ENCODE measurements around the gene TMEM236. TPM values are rescaled to one million over a fixed set of nuclear protein-coding genes. Genes with fewer than 3 reads are reported as not detected.
A peak's percentile ranks its signal among the peaks of the same experiment; 100 is the strongest.

TMEM236 gene
- total and polyA plus RNA-seq, 8 donors, result 0.21 to 2.8 (median 0.50) TPM

GRCh38 chr10:17805921-17806577 is 54.0 kb downstream of the TMEM236 start:
- intact Hi-C loops (cut with DNase I), result no loop called here
- peak; percentile 51 for ATAC-seq
- Histone ChIP-seq H3K36me3 (no peaks in the 10 kb centered on the region), H3K4me3 (no peak overlapping the region), H3K27ac (no peak overlapping the region), H3K9me3 (peaks cover 0 to 3% of the 10 kb centered on the region in 2 donors), H3K4me1 (peaks cover 0 to 5% of the 10 kb centered on the region in 2 donors), H3K27me3 (no peaks in the 10 kb centered on the region)
- no peak for DNase-seq
- no peak for TF ChIP-seq CTCF (IDR thresholded peaks at IDR 0.05)

GRCh38 chr10:17808971-17809841 is 57.2 kb downstream of the TMEM236 start, which contains the start of gene MRC1:
Gene MRC1, plus strand, starts transcription at chr10:17809348. Its CDS starts 118 bp downstream, at chr10:17809466.
- intact Hi-C loops (cut with DNase I), result no loop called here
- Histone ChIP-seq H3K27me3 (peaks cover 0 to 5% of the 10 kb centered on the region in 2 donors), H3K36me3 (no peaks in the 10 kb centered on the region), H3K27ac (peak within 1 kb of the TSS; percentile 48 to 67), H3K4me3 (peak within 1 kb of the TSS; percentile 7 to 52), H3K9me3 (peaks cover 0 to 3% of the 10 kb centered on the region in 2 donors), H3K4me1 (peaks cover 0 to 5% of the 10 kb centered on the region in 2 donors)
- DNase-seq, result peak in 1 of 4 donors; percentile 73
- no peak for TF ChIP-seq CTCF (IDR thresholded peaks at IDR 0.05)
- peak; percentile 78 for ATAC-seq

- no peak for TF ChIP-seq CTCF (IDR thresholded peaks at IDR 0.05)
- H3K27ac ChIP-seq, result peak overlapping the region in 1 of 2 donors; percentile 67
- H3K9me3 ChIP-seq, result no peaks in the 10 kb centered on the region
- peak overlapping the region; percentile 4 to 52 for H3K4me3 ChIP-seq
- intact Hi-C loops (cut with DNase I), result no loop called here
- H3K36me3 ChIP-seq, result no peaks in the 10 kb centered on the region
- ATAC-seq (no peak), DNase-seq (no peak)
- H3K4me1 ChIP-seq, result peaks cover 0 to 8% of the 10 kb centered on the region in 2 donors
- H3K27me3 ChIP-seq, result peaks cover 0 to 5% of the 10 kb centered on the region in 2 donors
Measured at GRCh38 chr10:17811146-17811865, 59.3 kb downstream of the TMEM236 start.

DNA sequence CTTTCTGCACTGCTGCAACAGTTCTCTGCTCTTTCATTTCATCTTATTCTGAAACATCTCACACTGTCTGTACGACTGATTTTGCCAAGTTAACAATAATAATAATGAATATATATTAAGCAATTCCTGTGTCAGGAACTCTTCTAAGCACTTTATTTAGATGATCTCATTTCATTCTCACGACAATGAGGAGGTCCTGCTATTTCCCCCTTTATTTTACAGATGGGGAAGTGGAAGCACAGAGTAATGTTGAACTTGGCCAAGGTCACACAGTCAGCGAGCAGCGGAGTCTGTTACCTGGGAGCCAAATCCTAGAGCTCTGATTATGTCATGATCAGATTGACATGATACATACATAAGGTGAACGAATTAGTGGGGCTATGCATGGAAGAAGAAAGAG is 63.0 kb downstream of the TMEM236 start:
- ATAC-seq (no peak), DNase-seq (no peak)

More for the DNA sequence above, 63.0 kb downstream of the TMEM236 start:
- Histone ChIP-seq H3K27me3 (peaks cover 0 to 5% of the 10 kb centered on the region in 2 donors), H3K36me3 (no peaks in the 10 kb centered on the region), H3K9me3 (no peaks in the 10 kb centered on the region), H3K4me3 (no peak overlapping the region), H3K4me1 (peaks cover 0 to 3% of the 10 kb centered on the region in 2 donors), H3K27ac (no peak overlapping the region)
- no peak for TF ChIP-seq CTCF (IDR thresholded peaks at IDR 0.05)
- intact Hi-C loops (cut with DNase I), result no loop called here

Measured in left lung (tissue), 10 donors.